Gastroesophageal sphincter (tissue), 3 donors: Measurements from ENCODE around the gene ATP5ME.

ENCODE experiments used
- POLR2AphosphoS5 ChIP-seq: sonication (generic); formaldehyde crosslinking; IDR thresholded peaks from one replicate; pipeline ENCODE4 v1.6.1; 2017; ENCODE audit warnings: antibody characterized with exemption
- TF ChIP-seq, protein P1 (sequence below), 4 experiments: fragments of 200-600 bp in 2 of 4; fragments of 450-650 bp in 2 of 4; sonication (generic) in 1 of 4; IDR thresholded peaks; one replicate each; pipeline ENCODE4 v1.5.1; 2017 to 2019; ENCODE audit warnings: antibody characterized with exemption in 4 of 4, mild to moderate bottlenecking in 2 of 4, moderate library complexity in 2 of 4

DNA sequence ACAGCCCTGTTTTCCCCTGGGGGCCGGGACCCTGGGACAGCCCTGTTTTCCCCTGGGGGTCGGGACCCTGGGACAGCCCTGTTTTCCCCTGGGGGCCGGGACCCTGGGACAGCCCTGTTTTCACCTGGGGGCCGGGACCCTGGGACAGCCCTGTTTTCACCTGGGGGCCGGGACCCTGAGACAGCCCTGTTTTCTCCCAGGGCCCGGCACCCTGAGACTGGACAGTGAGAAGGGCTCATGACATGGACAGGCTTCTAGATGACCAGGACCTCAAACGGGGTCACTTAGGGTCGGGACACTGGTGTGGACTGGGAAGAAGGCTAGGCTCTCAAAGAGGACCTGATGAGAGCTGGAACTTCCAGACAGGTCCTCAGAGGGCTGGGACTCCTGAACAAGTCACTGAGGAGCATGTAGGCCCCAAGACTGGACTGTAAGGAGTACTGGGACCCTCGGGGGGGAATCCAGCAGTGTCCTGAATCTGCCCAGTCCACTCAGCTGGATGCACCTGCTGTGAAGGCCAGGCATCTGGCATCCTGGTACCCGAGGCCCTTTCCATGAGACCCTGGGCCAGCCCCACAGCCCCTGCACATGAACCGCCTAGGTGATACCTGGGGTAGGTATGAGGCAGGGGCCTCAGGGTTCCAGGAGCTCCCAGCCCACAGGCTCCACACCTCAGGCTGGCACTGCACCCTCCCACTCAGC lies 34.0 kb upstream of the ATP5ME start:
- TF ChIP-seq, protein P1, sequence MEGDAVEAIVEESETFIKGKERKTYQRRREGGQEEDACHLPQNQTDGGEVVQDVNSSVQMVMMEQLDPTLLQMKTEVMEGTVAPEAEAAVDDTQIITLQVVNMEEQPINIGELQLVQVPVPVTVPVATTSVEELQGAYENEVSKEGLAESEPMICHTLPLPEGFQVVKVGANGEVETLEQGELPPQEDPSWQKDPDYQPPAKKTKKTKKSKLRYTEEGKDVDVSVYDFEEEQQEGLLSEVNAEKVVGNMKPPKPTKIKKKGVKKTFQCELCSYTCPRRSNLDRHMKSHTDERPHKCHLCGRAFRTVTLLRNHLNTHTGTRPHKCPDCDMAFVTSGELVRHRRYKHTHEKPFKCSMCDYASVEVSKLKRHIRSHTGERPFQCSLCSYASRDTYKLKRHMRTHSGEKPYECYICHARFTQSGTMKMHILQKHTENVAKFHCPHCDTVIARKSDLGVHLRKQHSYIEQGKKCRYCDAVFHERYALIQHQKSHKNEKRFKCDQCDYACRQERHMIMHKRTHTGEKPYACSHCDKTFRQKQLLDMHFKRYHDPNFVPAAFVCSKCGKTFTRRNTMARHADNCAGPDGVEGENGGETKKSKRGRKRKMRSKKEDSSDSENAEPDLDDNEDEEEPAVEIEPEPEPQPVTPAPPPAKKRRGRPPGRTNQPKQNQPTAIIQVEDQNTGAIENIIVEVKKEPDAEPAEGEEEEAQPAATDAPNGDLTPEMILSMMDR (IDR thresholded peaks at IDR 0.05), result no peak
- TF ChIP-seq POLR2AphosphoS5, result no peak
